Erythroblast (primary cell): Measurements from ENCODE around the gene RAB3GAP1.
"Not testable (repeated sequence)": the region's sequence is repeated elsewhere in the genome, so short reads cannot be mapped to it uniquely, and the experiment has no call there.

Source experiments
- DNase-seq, 2 experiments: peaks; one replicate each; lab custom pipeline; 2025; lab: John Stamatoyannopoulos, UW
- GATA1 ChIP-seq: IDR thresholded peaks from 2 replicates; pipeline ENCODE4 v1.6.1; 2011; ENCODE audit warnings: low read depth, mild to moderate bottlenecking, control low read depth, low read length, moderate library complexity
- POLR2A ChIP-seq: IDR thresholded peaks from 2 replicates; pipeline ENCODE4 v1.6.1; 2011; ENCODE audit warnings: mild to moderate bottlenecking, low read length

The RAB3GAP1 gene

DNA sequence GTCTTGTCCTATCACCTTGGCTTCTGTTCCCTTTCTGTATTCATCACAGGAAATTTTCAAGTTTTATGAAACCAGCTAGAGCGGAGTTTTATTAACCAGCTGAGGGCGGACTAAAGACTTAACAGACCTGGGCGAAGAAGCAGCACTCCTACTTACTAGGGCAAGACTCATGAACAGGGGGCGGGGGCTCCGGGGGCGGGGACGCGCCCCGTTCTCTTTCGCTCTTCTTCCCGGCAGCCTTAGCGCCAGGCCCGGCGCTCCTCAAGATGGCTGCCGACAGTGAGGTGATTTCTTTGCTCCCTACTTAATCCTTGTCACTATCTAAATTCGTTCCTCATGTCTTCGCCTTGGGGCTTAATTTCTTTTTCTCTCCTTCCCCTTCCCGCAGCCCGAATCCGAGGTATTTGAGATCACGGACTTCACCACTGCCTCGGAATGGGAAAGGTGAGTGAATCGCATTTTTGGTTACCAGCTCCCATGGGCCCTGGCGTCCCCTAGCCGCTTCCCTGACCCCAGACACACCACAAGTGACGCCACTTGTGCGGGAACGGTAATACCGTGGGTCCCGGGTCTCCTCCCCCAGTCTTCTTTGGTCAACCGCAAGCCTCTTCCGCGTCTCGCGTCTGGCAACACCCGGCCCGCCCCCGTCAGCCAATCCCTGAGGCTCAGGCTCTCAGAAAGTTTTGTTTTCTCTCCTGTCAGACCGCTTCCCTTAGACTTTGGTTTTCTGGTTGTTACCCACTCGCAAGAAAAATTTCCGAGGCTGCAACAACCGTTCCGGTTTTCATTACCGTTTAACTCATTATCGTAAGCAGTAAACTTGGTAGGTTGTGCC, at the start of gene RAB3GAP1:
TSS of gene RAB3GAP1 (plus strand) at position 251 of the 835 bp plus-strand sequence. CDS start at position 267, 16 bp downstream.
- peak; percentile 89 to 91 for DNase-seq
- TF ChIP-seq POLR2A (peak; percentile 93), GATA1 (no peak)

DNA sequence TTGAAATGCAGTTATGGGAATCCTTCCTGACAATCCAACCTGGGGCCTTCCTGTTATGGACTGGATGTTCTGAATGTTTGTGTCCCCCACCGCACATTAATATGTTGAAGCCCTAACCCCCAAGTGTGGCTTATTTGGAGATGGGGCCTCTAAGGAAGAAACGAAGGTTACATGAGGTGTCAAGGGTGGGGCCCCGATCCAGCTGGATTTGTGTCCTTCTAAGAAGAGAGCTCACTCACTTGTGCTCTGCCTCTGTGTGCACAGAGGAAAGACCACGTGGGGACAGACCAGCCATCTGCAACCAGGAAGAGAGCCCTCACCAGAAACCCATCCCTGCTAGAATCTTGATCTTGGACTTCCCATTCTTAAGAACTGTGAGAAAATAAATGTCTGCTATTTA, 49.3 kb upstream of the RAB3GAP1 start:
- TF ChIP-seq GATA1, result no peak
- no peak for TF ChIP-seq POLR2A

DNA sequence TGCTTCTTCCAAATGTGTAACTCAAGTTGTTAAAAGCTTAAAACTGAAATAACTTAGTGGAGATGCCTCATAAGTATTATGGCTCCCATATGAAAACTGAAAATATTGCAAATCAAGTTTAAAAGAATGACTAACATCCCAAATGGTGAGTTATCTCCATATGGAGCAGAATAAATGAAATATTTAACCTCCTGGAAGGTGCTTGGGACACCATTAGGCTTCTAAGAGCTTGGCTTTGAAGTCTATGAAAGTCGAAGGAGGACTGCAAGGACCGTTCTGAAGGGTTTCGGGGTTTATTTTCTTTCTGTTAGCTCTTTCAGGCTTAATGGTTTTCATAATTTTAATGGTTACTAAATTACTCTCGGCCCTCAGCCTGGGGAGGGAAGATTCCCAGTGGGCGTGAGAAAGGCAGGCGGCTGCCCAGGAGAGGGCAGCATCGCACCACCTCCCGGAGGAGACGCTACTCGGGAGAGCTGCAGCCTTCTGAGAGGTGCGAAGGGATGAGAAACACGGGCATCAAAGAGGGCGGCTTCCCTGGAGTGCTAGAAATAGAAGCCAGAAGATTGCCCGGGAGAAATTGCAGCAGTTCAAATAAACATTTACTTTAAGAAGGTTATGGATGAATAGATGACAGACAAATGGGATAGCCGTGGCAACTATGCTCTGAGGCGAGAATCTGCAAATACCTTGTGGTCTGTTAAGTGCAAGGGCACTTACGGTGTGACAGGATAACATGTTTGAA, 47.9 kb upstream of the RAB3GAP1 start:
- DNase-seq, result peak; percentile 63 to 79
- TF ChIP-seq POLR2A (no peak), GATA1 (no peak)

More for the DNA sequence above, 49.3 kb upstream of the RAB3GAP1 start:
- DNase-seq, result no peak

DNA sequence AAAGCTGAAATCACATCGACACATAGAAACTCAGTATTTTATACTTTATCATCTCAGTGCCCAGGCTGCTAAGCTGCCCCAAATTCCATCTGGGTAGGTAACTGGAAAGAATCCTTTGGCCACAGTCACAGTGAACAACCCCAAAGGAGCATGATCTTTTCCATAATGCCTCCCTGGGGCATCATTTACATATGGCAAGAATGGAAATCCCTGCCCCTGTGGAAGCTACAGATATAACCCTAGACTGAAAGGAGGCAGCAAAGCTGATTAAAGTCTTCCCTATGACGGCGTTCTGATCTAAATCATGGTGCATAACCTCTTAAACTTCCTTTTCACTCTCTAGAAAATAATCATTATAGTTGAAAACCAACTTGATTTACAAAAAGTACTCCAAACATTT, 46.3 kb upstream of the RAB3GAP1 start:
- DNase-seq, result no peak
- TF ChIP-seq POLR2A (no peak), GATA1 (no peak)

DNA sequence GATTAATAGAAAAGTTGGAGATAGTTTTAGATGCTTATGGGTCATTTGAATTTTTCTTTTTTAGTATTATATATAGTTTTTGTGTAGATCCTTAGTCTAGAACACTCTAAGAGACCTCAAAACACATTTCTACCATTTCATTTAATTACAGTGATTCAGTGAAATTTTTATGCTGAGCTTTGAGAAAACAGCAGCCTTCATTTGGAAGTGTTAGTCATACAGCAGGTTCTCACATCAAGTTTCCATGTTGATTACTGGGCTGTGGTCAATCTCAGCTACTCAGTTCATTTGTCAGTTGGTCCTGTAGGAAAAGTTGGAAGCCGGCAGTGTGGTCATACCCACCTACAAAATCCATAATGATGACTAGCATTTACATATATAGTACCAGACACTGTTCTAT, 42.8 kb upstream of the RAB3GAP1 start:
- TF ChIP-seq GATA1 (no peak), POLR2A (no peak)
- DNase-seq, result no peak

DNA sequence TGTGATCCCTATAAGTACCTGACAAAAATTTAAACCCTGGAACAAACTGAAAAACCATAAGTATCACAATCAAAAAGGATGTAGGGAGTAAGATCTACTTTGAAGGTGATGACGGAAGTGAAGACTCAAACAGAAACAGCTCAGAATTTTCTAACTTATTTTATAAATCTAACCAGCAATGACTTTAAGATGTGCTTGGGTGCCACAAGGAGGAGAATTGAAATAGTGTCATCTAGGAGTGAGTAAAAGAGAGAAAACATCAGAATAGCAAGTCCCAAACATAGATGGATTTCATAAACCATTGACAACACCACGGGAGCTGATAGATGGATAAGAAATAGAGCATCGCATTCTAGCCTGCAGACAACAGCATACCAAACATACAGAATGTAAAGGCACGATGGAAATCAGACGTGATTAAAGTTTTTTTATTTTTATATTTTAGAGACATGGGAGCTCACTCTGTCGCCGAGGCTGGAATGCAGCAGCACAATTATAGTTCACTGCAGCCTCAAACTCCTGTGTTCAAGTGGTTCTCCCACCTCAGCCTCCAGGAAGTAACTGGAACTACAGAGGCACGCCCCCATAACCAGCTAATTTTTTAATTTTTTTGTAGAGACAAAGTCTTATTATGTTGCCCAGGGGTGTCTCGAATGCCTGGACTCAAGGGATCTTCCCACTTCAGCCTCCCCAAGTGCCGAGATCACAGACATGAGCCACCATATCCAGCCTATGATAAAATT, 41.7 kb upstream of the RAB3GAP1 start:
- DNase-seq, result no peak
- TF ChIP-seq POLR2A (no peak), GATA1 (no peak)

DNA sequence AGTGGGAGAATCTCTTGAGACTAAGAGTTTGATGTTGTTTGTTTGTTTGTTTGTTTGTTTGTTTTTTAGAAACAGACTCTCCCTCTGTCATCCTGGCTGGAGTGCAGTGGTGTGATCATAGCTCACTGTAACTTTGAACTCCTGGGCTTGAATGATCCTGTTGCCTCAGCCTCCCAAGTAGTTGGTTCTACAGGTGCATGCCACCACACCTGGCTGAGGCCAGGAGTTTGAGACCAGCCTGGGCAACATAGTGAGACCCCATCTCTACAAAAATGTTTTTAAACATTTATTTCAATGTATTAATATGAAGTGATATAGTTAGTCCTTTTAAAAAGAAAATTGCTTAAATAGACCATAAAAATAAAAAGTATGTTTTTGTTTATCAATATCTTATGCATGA, 40.5 kb upstream of the RAB3GAP1 start:
- no peak for TF ChIP-seq POLR2A
- no peak for TF ChIP-seq GATA1

DNA sequence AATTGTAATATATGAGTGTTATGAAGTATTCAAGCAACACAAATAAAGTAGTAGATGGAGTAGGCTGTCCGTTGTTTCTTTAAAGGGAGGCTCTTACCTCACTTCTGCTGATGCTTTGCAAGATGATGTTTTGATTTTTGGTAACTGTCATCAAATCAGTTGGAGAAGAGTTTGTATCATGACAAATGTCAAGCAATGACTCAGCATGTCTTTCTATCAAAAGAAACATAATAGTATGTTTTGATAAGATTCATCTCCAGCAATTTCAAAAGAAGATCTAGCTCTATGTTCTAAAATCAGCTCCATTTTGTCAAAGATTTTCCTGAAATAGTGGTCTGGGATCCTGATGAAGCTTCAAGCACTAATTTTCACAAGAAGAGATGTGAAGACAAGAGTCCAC, 30.5 kb upstream of the RAB3GAP1 start:
- no peak for DNase-seq
- TF ChIP-seq GATA1 (no peak), POLR2A (no peak)

More for the DNA sequence above, 40.5 kb upstream of the RAB3GAP1 start:
- DNase-seq, result no peak

DNA sequence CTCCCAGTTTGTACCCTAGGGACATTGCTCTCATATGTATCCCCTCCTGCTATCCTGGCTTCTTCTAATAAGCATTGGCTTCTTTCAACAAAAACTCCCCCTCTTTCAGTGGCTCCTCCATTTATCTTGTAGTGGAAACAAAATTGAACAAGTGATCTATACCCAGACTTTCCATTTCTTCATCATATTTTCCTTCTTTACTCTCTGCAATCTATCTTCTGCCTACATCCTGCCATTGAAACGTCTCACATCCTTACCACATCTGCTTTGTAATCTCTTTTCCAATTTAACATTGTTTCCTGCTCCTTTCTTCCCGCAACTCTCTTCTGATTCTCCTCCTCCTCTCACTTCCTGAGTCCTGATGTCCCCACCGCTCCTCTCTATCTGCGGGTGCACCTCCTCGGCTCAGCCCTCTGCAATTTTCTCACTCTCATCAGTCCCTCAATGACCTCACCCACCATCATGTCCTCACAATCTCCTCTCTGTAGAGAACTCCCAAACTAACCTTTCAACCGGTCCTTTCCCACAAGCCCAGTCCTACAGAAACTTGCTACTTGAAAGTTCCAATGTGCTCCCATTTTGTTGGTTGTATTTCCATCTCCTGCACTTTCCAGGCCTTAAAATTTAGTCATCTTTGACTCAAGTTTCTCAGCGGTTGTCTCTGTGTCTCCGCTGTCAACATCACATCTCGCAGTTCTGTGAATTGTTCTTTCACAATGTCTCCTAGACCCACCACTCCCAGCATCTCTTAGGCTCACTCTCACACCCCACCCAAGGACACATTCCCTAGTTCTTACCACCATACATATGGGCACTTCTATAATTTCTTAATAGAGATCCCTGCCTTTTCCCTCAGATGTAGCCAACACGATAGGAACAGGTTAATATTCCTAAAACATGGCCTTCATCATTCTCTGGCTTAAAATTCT, 28.9 kb upstream of the RAB3GAP1 start:
- TF ChIP-seq POLR2A (no peak), GATA1 (no peak)
- DNase-seq, result no peak

DNA sequence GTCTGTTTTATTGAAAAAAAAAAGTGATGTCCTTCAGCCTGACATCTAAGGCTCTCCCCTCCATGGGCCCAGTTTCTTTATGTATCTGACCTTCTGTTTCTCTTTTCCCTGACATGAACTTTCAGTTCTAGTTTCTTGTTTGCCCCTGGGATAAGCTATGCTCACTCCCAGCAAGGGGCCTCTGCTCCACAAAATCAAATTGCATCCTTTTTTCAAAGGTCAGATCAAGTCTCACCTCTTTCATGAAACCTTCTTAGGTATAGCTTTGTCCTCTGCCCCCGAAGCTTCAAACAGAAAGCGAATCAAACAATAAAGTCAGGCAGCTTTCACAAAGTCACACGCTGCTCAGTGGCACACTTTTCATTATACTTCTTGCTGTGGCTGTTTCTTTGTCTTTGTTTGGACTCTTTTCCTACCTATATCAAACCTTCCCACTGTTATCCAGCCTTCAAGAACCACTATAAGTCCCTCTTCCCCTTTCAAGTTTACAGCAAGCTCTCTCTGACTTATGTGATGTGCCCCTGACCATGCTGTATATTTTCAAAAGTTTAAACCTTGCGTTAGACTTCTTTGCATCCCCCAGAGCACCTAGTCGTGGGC, 28.1 kb upstream of the RAB3GAP1 start:
- DNase-seq, result no peak
- TF ChIP-seq POLR2A (no peak), GATA1 (no peak)

DNA sequence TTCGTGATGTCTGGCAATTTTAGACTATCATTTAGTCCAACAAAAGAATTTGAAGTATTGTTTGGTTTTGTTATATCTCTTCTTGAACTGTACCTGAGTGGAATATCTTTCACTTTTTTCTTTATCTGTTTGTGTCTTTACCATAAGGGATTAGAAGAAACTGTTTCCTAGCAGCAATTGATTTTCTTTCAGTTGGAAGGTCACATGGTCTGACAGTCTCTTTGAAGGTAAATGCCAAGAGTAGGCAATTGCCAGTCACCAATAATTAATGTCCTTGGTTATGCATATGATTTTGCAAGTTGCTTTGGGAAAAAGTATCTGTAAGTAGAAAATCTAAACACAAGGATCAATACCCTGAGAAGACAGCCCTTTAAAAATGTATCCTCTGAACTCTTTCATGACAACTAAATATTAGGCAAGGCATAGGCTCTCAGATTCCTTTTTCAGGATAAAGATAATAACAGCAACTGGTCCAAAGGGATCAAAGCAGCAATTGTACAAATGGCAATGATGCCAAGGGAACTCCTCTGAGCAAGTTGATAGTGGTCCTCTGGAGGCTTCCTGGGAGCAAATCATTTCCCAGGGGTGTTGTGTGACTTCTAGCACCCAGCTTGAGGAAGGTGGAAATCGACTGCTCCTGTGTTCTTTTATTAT, 22.5 kb upstream of the RAB3GAP1 start:
- TF ChIP-seq GATA1 (no peak), POLR2A (no peak)
- DNase-seq, result no peak

DNA sequence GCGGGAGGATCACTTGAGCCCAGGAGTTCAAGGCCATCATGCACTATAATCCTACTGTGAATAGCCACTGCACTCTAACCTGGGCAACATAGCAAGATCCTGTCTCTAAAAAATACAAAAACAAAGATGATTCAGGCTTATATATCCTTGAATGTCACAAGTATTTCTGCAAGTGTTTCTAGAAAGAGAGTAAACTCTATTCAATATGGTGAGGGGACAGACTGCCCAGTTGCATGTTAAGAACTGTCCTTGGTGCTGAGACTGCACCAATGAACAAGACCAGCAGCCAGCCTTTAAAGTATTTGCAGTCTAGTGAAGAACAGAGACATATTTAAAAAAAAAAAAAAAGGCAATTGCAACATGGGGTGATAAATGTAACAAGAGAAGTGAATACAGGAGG, 21.3 kb upstream of the RAB3GAP1 start:
- TF ChIP-seq GATA1, result no peak
- TF ChIP-seq POLR2A, result no peak
- DNase-seq, result peak; percentile 8 to 12

DNA sequence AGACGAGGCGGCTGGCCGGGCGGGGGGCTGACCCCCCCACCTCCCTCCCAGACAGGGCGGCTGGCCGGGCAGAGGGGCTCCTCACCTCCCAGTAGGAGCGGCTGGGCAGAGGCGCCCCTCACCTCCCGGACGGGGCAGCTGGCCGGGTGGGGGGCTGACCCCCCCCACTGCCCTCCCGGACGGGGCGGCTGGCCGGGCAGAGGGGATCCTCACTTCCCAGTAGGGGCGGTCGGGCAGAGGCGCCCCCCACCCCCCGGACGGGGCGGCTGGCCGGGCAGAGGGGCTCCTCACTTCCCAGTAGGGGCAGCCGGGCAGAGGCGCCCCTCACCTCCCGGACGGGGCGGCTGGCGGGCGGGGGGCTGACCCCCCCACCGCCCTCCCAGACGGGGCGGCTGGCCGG, 18.9 kb upstream of the RAB3GAP1 start:
- DNase-seq, result not testable (repeated sequence)
